Endothelial cell of umbilical vein (primary cell): ENCODE measurements around the gene DCAF10. TPM values are rescaled to one million over a fixed set of nuclear protein-coding genes. Genes with fewer than 3 reads are reported as not detected.

Experiments used
- BruUV-seq: library from RNA; stranded (reverse); fragments of 400-500 nt; replicated peaks from 2 replicates; lab custom pipeline; 2021; lab: Mats Ljungman, UMichigan
- CTCF ChIA-PET: fragments of 300-600, 350-600 bp; sonication (Branson Sonifier 250); formaldehyde crosslinking; loops from one replicate; lab custom pipeline; 2021; ENCODE audit warnings: antibody characterized with exemption, inconsistent platforms; lab: Charles Lee
- POLR2A ChIA-PET: fragments of 300-600, 350-600 bp; sonication (Branson Sonifier 250); formaldehyde crosslinking; loops from one replicate; lab custom pipeline; 2021; ENCODE audit warnings: antibody characterized with exemption, inconsistent platforms; lab: Charles Lee
- DNase-seq: peaks from one replicate; pipeline ENCODE4 v3.0.0-alpha.2; 2011; ENCODE audit warnings: low read depth, low spot score
- FAIRE-seq: peaks from 2 replicates; lab custom pipeline; 2011; peaks lifted over from hg19 to GRCh38; lab: Jason Lieb, UNC
- H2AFZ ChIP-seq: 2 replicates; pipeline ENCODE4 v1.6.0; 2012; ENCODE audit warnings: low read depth, low read length, control low read depth, inconsistent platforms
- H3K27ac ChIP-seq: 2 replicates; pipeline ENCODE4 v1.5.1; 2011; ENCODE audit warnings: low read depth, mild to moderate bottlenecking, control low read depth, low read length, moderate library complexity; ENCODE audit not compliant: insufficient read depth
- H3K27me3 ChIP-seq, 2 experiments: 2 replicates each; pipeline versions ENCODE4 v1.6.0 to v1.6.1; 2011; ENCODE audit warnings: low read length in 2 of 2, mixed read lengths in 1 of 2; ENCODE audit not compliant: control insufficient read depth in 2 of 2, insufficient read depth in 2 of 2
- H3K36me3 ChIP-seq, 2 experiments: 2 replicates in 1 of 2; 3 replicates in 1 of 2; pipeline ENCODE4 v1.5.1; 2011; ENCODE audit warnings: low read length in 2 of 2, mild to moderate bottlenecking in 1 of 2, moderate library complexity in 1 of 2; ENCODE audit not compliant: control insufficient read depth in 2 of 2, insufficient read depth in 2 of 2; ENCODE audit errors: extremely low read depth in 1 of 2
- H3K4me1 ChIP-seq: 3 replicates; pipeline ENCODE4 v1.5.1; 2011; ENCODE audit warnings: mild to moderate bottlenecking, low read length; ENCODE audit not compliant: control insufficient read depth, insufficient read depth; ENCODE audit errors: extremely low read depth
- H3K4me2 ChIP-seq: 2 replicates; pipeline ENCODE4 v1.6.1; 2011; ENCODE audit warnings: low read length, control low read depth, mixed read lengths; ENCODE audit not compliant: insufficient read depth
- H3K4me3 ChIP-seq, 3 experiments: fragments of 200-600 bp in 1 of 3; sonication (generic), shearing (Covaris generic) in 1 of 3; replicated peaks in 1 of 3; 2 replicates each; pipeline ENCODE4 v1.5.1; 2011 to 2016; ENCODE audit warnings: control low read depth in 3 of 3, low read length in 3 of 3, mild to moderate bottlenecking in 2 of 3, inconsistent platforms in 1 of 3, low read depth in 1 of 3, moderate library complexity in 1 of 3; ENCODE audit not compliant: insufficient read depth in 1 of 3
- H3K79me2 ChIP-seq: 2 replicates; pipeline ENCODE4 v1.6.0; 2012; ENCODE audit warnings: low read length, inconsistent platforms; ENCODE audit not compliant: control insufficient read depth, insufficient read depth
- H3K9ac ChIP-seq: replicated peaks from 2 replicates; pipeline ENCODE3; 2011; ENCODE audit warnings: low read length, control low read depth; ENCODE audit not compliant: insufficient read depth; ENCODE audit errors: extremely low read depth
- H3K9me1 ChIP-seq: replicated peaks from 3 replicates; pipeline ENCODE4 v1.6.0; 2011; ENCODE audit warnings: mild to moderate bottlenecking, low read length; ENCODE audit not compliant: control insufficient read depth, insufficient read depth; ENCODE audit errors: extremely low read depth
- H3K9me3 ChIP-seq: replicated peaks from 2 replicates; pipeline ENCODE4 v1.5.1; 2012; ENCODE audit warnings: low read length, inconsistent platforms; ENCODE audit not compliant: control insufficient read depth, insufficient read depth
- H4K20me1 ChIP-seq: replicated peaks from 2 replicates; pipeline ENCODE3; 2011; ENCODE audit warnings: mild to moderate bottlenecking, low read length; ENCODE audit not compliant: control insufficient read depth, insufficient read depth; ENCODE audit errors: extremely low read depth
- CTCF ChIP-seq, 2 donors: IDR thresholded peaks; 1 replicate in 1 of 2; 2 replicates in 1 of 2; pipeline ENCODE4 v1.5.1; 2011; ENCODE audit warnings: low read length in 2 of 2, mild to moderate bottlenecking in 2 of 2, moderate library complexity in 2 of 2, control low read depth in 1 of 2, inconsistent platforms in 1 of 2, low read depth in 1 of 2; ENCODE audit not compliant: insufficient read depth in 1 of 2; ENCODE audit errors: extremely low read depth in 1 of 2
- EZH2 ChIP-seq: IDR thresholded peaks from 2 replicates; pipeline ENCODE4 v1.6.1; 2012; ENCODE audit warnings: borderline replicate concordance, low read depth, mild to moderate bottlenecking, moderate library complexity, low read length, inconsistent platforms; ENCODE audit not compliant: severe bottlenecking
- FOS ChIP-seq: IDR thresholded peaks from 2 replicates; pipeline ENCODE4 v1.6.1; 2011; ENCODE audit warnings: mild to moderate bottlenecking, low read length, moderate library complexity, borderline replicate concordance; ENCODE audit not compliant: insufficient read depth
- GATA2 ChIP-seq: IDR thresholded peaks from 2 replicates; pipeline ENCODE4 v1.7.0; 2011; ENCODE audit warnings: low read depth, mild to moderate bottlenecking, moderate library complexity, mixed read lengths, low read length; ENCODE audit not compliant: insufficient read length, insufficient read depth
- JUN ChIP-seq: IDR thresholded peaks from 2 replicates; pipeline ENCODE4 v1.6.1; 2011; ENCODE audit warnings: borderline replicate concordance, low read depth; ENCODE audit not compliant: insufficient read length, insufficient read depth
- MAX ChIP-seq: IDR thresholded peaks from 2 replicates; pipeline ENCODE4 v1.6.1; 2011; ENCODE audit not compliant: insufficient read depth, insufficient read length
- MYC ChIP-seq: IDR thresholded peaks from one replicate; pipeline ENCODE4 v1.6.1; 2011; ENCODE audit warnings: mild to moderate bottlenecking, low read depth, low read length
- POLR2A ChIP-seq: IDR thresholded peaks from 2 replicates; pipeline ENCODE4 v1.6.1; 2012; ENCODE audit warnings: low read depth, mild to moderate bottlenecking, control low read depth, low read length
- POLR2AphosphoS5 ChIP-seq: IDR thresholded peaks from 2 replicates; pipeline ENCODE4 v1.6.1; 2012; ENCODE audit warnings: low read depth, mild to moderate bottlenecking, control low read depth, low read length, moderate library complexity; ENCODE audit not compliant: insufficient read depth
- dilution Hi-C: fragments of 300-500 bp; cut with MboI; formaldehyde crosslinking; loops from one replicate; pipeline ENCODE4 v1.15.0; 2019; ENCODE audit warnings: low sequenced_read_pairs; ENCODE audit not compliant: extremely low pct_ligation_motif_present
- intact Hi-C: fragments of 100-400 bp; cut with micrococcal nuclease; formaldehyde crosslinking; loops from one replicate; pipeline ENCODE4 v1.10.0; 2022
- polyA plus RNA-seq, 4 experiments: library from polyadenylated mRNA; depleted of rRNA in 3 of 4; stranded (reverse) in 3 of 4; unstranded in 1 of 4; fragments of >200 nt; gene quantifications; 2 replicates each; pipeline versions ENCODE4 v1.2.1 to v1.2.3, GENCODE V29; 2011 to 2012; ENCODE audit warnings: missing spikeins in 1 of 4
- total RNA-seq: library from RNA; stranded (reverse); gene quantifications from 2 replicates; pipeline ENCODE4 v1.2.3, GENCODE V29; 2021

Gene DCAF10
- total and polyA plus RNA-seq, 2 donors (not counting 3 experiments of a cell fraction or from before 2014, with no cell fraction given) = 13.1 to 21.5 TPM

GRCh38 chr9:37905776-37906175 lies 105.2 kb downstream of the DCAF10 start:
- CTCF ChIA-PET = no interaction called here
- intact Hi-C loops = loop anchor here (2.0 kb wide), 7 partner anchors 105 to 487 kb away; partner anchors contain the start of genes ALDH1B1 and DCAF10
- no TSS peak for BruUV-seq

More at GRCh38 chr9:37905776-37906175, 105.2 kb downstream of the DCAF10 start:
- Histone ChIP-seq H3K36me3 (no peaks in the 10 kb centered on the region), H3K27me3 (no peaks in the 10 kb centered on the region), H4K20me1 (no peaks in the 10 kb centered on the region), H3K9me1 (no peaks in the 10 kb centered on the region), H3K9ac (no peak overlapping the region), H3K4me1 (peaks cover 21% of the 10 kb centered on the region), H3K27ac (no peak overlapping the region), H3K79me2 (peaks cover 26% of the 10 kb centered on the region), H3K4me2 (no peak overlapping the region), H3K9me3 (no peaks in the 10 kb centered on the region), H3K4me3 (no peak overlapping the region), H2AFZ (no peak overlapping the region)
- dilution Hi-C loops = no loop called here
- DNase-seq (no peak), FAIRE-seq (no peak)
- POLR2A ChIA-PET = no interaction called here
- TF ChIP-seq FOS (no peak), MAX (no peak), GATA2 (no peak), CTCF (IDR thresholded peaks at IDR 0.05; ENCODE audit: extremely low read depth in 1 of 2, insufficient read depth in 1 of 2, low read depth in 1 of 2, low read length in 2 of 2) (no peak), EZH2 (no peak), POLR2A (no peak), MYC (no peak), POLR2AphosphoS5 (no peak), JUN (no peak)
